HL-60 (cell line): Measurements from ENCODE around the gene HOXB13.

ENCODE experiments used
- CTCF ChIP-seq: IDR thresholded peaks from one replicate; pipeline ENCODE4 v1.5.1; 2011; ENCODE audit warnings: low read length, control low read depth, inconsistent platforms; ENCODE audit not compliant: insufficient read depth
- REST ChIP-seq: IDR thresholded peaks from 2 replicates; pipeline ENCODE4 v1.6.1; 2012; ENCODE audit warnings: low read depth; ENCODE audit not compliant: insufficient replicate concordance

- TF ChIP-seq CTCF (no peak), REST (no peak)
These were observed 20.4 kb upstream of the HOXB13 start for GRCh38 chr17:48748718-48749566.
